ENCODE results near the gene MGRN1.
A peak's percentile ranks its signal among the peaks of the same experiment; 100 is the strongest.

The MGRN1 gene

DNA sequence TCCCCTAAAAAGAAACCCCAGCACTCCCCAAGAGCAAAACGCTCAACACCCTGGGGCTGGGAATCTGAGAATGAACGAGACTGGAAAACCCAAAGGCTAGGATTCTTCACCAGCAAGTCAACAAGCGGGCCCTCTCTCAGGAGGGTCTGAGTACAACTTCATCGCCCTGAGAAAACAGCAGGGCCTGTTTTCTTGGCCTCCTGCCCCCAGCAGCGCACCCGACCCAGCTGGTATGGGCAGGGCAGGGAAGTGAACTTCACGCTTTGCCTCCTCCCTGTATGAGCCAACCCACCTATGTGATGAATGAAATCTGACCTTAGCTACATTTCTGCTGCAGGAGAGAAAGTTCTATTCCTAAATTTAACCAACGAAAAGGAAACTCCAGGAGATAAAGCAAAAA lies 79.9 kb downstream of the MGRN1 start:
- H3K27me3 ChIP-seq (ENCODE audit: insufficient read depth, low read length): no peaks in the 10 kb centered on the region
- peaks cover 66% of the 10 kb centered on the region for H3K36me3 ChIP-seq (ENCODE audit: insufficient read depth, low read depth, low read length)
- no peak overlapping the region for H3K4me3 ChIP-seq (ENCODE audit: low read length)
- H3K9ac ChIP-seq (ENCODE audit: low read depth, low read length): no peak overlapping the region
- no peaks in the 10 kb centered on the region for H3K9me3 ChIP-seq (ENCODE audit: insufficient read depth, low read depth, low read length)
- no peaks in the 10 kb centered on the region for H3K4me1 ChIP-seq (ENCODE audit: insufficient read depth, low read length)
- H3K27ac ChIP-seq (ENCODE audit: low read length): no peak overlapping the region

DNA sequence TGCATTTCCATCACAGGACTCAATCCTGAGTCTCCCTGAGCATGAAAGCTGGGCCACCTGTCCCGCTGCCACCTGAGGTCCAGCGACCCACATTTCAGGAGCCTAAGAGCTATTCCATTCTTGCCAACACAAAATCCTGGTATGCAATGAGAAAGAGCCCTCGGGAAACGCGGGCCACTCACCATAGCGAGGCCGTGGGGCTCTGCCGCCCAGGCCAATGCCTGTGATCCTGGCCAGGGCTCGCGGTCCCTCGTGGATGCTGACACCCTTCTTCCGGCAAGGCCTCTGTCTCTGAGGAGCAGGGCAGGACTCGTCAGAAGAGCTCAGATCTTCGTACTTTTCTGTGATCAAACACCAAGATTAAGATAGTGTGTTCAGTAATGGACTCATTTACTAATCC lies 80.3 kb downstream of the MGRN1 start:
- Histone ChIP-seq H3K36me3 (ENCODE audit: insufficient read depth, low read depth, low read length) (peaks cover 66% of the 10 kb centered on the region), H3K27ac (ENCODE audit: low read length) (no peak overlapping the region), H3K9ac (ENCODE audit: low read depth, low read length) (no peak overlapping the region), H3K9me3 (ENCODE audit: insufficient read depth, low read depth, low read length) (no peaks in the 10 kb centered on the region), H3K4me3 (ENCODE audit: low read length) (no peak overlapping the region), H3K4me1 (ENCODE audit: insufficient read depth, low read length) (no peaks in the 10 kb centered on the region), H3K27me3 (ENCODE audit: insufficient read depth, low read length) (no peaks in the 10 kb centered on the region)

DNA sequence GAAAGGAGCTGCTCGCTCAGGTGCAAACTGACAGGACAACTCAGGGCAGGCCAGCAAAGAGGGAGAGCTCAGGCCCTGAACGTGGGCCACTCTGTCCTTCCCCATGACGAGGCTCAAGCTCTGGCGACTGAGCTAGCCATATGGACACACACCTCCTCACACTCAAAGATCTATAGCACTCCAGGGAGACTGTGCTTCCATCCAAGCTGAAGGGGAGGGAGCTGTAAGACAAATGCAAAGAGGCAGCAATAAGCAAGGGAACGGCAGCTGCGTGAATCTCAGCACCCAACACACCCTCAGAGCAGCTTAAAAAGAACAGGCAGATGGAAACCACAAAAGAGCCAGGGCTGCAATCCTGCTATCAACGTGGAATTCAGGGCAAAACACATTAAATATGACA lies 82.2 kb downstream of the MGRN1 start:
- Histone ChIP-seq H3K4me3 (ENCODE audit: low read length) (no peak overlapping the region), H3K4me1 (ENCODE audit: insufficient read depth, low read length) (no peaks in the 10 kb centered on the region), H3K36me3 (ENCODE audit: insufficient read depth, low read depth, low read length) (peaks cover 61% of the 10 kb centered on the region), H3K9ac (ENCODE audit: low read depth, low read length) (no peak overlapping the region), H3K9me3 (ENCODE audit: insufficient read depth, low read depth, low read length) (no peaks in the 10 kb centered on the region), H3K27me3 (ENCODE audit: insufficient read depth, low read length) (no peaks in the 10 kb centered on the region), H3K27ac (ENCODE audit: low read length) (no peak overlapping the region)

DNA sequence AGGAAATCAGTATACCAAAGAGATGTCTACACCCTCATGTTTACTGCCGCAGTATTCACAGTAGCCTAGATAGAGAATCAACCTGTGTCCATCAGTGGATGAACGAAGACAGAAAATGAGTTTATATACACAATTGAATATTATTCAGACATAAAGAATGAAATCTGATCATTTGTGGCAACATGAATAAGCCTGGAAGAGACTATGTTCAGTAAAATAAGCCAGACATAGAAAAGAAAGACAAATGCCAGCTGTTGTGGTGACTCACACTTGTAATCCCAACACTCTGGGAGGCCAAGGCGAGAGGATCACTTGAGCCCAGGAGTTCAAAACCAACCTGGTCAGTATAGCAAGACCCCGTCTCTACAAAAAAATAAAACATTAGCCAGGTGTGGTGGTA lies 84.9 kb downstream of the MGRN1 start:
- H3K9me3 ChIP-seq (ENCODE audit: insufficient read depth, low read depth, low read length): no peaks in the 10 kb centered on the region
- H3K27me3 ChIP-seq (ENCODE audit: insufficient read depth, low read length): no peaks in the 10 kb centered on the region
- H3K4me3 ChIP-seq (ENCODE audit: low read length): no peak overlapping the region
- H3K4me1 ChIP-seq (ENCODE audit: insufficient read depth, low read length): peaks cover 11% of the 10 kb centered on the region; the same call in 1 of the 2 replicates
- H3K36me3 ChIP-seq (ENCODE audit: insufficient read depth, low read depth, low read length): peaks cover 68% of the 10 kb centered on the region
- H3K9ac ChIP-seq (ENCODE audit: low read depth, low read length): no peak overlapping the region
- H3K27ac ChIP-seq (ENCODE audit: low read length): no peak overlapping the region

DNA sequence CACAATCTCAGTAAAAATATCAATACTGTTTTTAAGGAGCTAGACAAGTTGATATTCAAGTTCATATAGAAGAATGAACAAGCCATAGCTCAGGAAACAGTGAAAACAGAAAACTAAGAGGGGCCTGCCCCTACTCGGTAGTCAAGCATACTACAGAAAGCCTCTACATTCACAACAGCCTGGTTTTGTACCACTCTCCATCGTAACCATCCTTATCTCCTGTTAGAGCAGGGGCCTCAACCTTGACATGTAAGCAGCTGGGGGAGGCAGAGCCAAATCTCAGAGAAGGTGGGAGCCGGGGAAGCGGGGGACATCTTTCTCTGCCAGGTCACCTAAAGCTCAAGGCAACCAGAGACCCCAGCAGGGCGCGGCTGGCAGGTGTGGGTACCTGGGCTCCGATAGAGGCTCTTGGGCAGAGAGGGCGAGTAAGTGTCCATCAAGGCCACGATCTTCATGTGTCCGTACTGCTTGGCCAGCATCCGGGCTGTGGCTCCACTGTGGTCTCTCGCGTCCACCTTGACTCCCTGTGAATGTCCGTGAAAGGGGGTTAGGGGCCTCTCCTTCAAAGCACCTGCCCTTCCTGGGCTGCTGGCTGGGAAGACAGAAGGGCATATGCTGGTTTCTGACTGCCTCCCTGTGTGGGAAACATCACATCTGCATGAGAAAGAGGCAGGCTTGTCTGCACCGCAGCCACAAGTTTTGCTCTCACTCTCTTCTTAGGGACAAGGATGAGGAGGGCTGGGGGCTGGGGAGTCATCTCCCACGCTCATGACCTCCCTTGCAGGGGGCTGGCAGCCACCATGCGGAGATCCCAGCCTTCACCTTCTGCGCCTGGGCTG lies 89.3 kb downstream of the MGRN1 start:
- H3K27ac ChIP-seq (ENCODE audit: low read length): no peak overlapping the region
- 0 out of 2 replicates have a peak overlapping the region, but pooled peaks have one; percentile 24 for H3K9ac ChIP-seq (ENCODE audit: low read depth, low read length)
- H3K4me3 ChIP-seq (ENCODE audit: low read length): peak overlapping the region; percentile 34; the same call in 1 of the 2 replicates

DNA sequence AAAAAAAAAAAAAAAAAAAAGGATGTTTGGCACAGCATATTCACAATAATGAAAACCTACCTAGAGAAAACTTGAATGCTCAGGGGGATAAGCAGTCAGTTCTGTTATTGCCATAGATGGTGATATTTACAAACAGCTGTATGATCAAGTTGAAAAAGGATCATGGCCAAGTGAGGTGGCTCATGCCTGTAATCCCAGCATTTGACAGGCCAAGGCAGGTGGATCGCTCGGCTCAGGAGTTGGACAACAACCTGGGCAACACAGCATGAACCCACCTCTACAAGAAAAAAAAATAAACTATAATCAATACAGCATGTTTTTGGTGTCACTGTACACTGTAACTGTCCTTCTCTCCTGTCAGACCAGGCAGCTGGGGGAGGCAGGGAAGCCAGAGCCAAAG lies 90.4 kb downstream of the MGRN1 start:
- Histone ChIP-seq H3K36me3 (ENCODE audit: insufficient read depth, low read depth, low read length) (peaks cover 45% of the 10 kb centered on the region), H3K9me3 (ENCODE audit: insufficient read depth, low read depth, low read length) (no peaks in the 10 kb centered on the region), H3K27ac (ENCODE audit: low read length) (no peak overlapping the region), H3K4me1 (ENCODE audit: insufficient read depth, low read length) (peaks cover 21% of the 10 kb centered on the region; the same call in 1 of the 2 replicates), H3K27me3 (ENCODE audit: insufficient read depth, low read length) (no peaks in the 10 kb centered on the region), H3K9ac (ENCODE audit: low read depth, low read length) (no peak overlapping the region), H3K4me3 (ENCODE audit: low read length) (no peak overlapping the region)

More for the DNA sequence above, 89.3 kb downstream of the MGRN1 start:
- Histone ChIP-seq H3K9me3 (ENCODE audit: insufficient read depth, low read depth, low read length) (no peaks in the 10 kb centered on the region), H3K27me3 (ENCODE audit: insufficient read depth, low read length) (no peaks in the 10 kb centered on the region), H3K4me1 (ENCODE audit: insufficient read depth, low read length) (peaks cover 17% of the 10 kb centered on the region; the same call in 1 of the 2 replicates), H3K36me3 (ENCODE audit: insufficient read depth, low read depth, low read length) (peaks cover 53% of the 10 kb centered on the region)

DNA sequence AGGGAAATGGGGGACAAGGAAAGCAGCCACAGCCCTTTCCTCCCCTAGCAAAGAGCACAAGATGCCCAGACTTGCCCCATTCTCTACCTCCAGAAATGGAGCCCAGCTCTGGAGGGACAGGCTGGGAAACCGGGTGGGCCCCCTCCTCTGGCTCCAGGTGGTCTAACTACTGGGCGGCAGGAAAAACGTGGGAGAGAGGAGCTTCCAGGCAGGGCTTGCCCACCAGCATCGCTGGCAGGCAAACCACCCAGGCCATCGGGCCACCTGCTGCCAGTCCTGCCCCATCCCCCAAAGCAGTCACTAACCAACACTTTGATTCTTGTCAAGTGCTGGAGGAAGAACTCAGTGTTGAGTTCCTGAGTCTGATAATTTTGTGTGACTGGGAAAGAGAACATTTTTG lies 93.8 kb downstream of the MGRN1 start:
- Histone ChIP-seq H3K36me3 (ENCODE audit: insufficient read depth, low read depth, low read length) (peaks cover 27% of the 10 kb centered on the region), H3K9me3 (ENCODE audit: insufficient read depth, low read depth, low read length) (no peaks in the 10 kb centered on the region), H3K27ac (ENCODE audit: low read length) (no peak overlapping the region), H3K27me3 (ENCODE audit: insufficient read depth, low read length) (no peaks in the 10 kb centered on the region), H3K4me1 (ENCODE audit: insufficient read depth, low read length) (peaks cover 21% of the 10 kb centered on the region; the same call in 1 of the 2 replicates), H3K9ac (ENCODE audit: low read depth, low read length) (no peak overlapping the region), H3K4me3 (ENCODE audit: low read length) (no peak overlapping the region)

DNA sequence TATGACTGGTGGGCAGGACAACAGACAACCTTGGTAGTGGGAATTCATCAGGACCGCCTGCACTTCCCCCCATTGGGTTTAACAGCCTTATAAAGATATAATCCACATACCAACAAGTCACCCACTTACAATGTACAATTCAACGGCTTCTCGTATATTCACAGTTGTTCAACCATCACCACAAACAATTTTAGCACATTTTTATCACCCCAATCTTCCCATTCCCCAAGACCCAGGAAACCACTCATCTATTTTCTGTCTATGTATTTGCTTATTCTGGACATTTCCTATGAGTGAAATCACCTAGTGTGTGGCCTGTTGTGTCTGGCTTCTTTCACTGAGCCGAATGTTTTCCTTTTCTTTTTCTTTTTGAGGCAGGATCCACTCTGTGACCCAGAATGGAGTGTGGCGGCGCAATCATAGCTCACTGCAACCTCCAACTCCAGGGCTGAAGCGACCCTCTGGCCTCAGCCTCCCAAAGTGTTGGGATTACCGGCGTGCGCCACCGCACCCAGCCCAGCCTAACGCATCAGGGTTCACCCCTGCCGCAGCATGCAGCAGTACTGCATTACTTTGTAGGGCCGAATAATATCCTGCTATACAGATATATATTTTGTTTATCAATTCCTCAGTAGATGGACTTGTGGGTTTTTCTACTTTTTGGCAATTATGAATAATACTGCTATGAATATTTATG lies 98.6 kb downstream of the MGRN1 start:
- Histone ChIP-seq H3K4me1 (ENCODE audit: insufficient read depth, low read length) (peaks cover 10% of the 10 kb centered on the region; the same call in 1 of the 2 replicates), H3K27ac (ENCODE audit: low read length) (no peak overlapping the region), H3K27me3 (ENCODE audit: insufficient read depth, low read length) (no peaks in the 10 kb centered on the region), H3K9me3 (ENCODE audit: insufficient read depth, low read depth, low read length) (no peaks in the 10 kb centered on the region), H3K36me3 (ENCODE audit: insufficient read depth, low read depth, low read length) (peaks cover 41% of the 10 kb centered on the region), H3K9ac (ENCODE audit: low read depth, low read length) (no peak overlapping the region), H3K4me3 (ENCODE audit: low read length) (no peak overlapping the region)

DNA sequence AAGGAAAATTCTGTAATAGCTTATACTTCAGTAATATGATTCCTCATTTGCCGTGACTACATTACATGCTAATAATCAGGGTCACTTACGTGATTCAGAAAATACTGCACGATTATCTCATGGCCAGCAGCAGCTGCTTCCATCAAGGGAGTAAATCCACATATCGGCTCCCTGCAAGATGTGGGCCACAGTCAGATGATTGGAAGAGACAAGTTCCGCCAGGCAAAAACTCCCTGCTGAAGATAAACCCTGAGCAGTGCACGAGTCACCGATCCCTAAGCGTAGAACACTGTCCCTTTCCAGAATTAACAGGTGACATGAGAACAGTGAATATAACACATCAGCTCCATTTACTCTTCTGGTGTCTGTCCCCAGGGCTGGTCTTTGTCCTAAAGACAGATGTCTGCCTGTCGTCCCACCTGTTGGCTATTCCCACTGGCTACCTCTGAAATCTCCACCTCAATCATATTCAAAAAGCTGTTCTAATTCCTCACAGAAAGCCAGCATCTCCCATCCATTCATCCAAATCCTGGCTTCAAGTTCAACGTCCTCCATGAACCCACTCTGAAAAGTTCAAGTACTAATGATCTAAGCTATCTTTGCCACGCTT lies 100.1 kb downstream of the MGRN1 start:
- Histone ChIP-seq H3K27ac (ENCODE audit: low read length) (no peak overlapping the region), H3K9me3 (ENCODE audit: insufficient read depth, low read depth, low read length) (no peaks in the 10 kb centered on the region), H3K27me3 (ENCODE audit: insufficient read depth, low read length) (no peaks in the 10 kb centered on the region), H3K36me3 (ENCODE audit: insufficient read depth, low read depth, low read length) (peaks cover 55% of the 10 kb centered on the region), H3K4me3 (ENCODE audit: low read length) (no peak overlapping the region), H3K9ac (ENCODE audit: low read depth, low read length) (no peak overlapping the region), H3K4me1 (ENCODE audit: insufficient read depth, low read length) (no peaks in the 10 kb centered on the region)

DNA sequence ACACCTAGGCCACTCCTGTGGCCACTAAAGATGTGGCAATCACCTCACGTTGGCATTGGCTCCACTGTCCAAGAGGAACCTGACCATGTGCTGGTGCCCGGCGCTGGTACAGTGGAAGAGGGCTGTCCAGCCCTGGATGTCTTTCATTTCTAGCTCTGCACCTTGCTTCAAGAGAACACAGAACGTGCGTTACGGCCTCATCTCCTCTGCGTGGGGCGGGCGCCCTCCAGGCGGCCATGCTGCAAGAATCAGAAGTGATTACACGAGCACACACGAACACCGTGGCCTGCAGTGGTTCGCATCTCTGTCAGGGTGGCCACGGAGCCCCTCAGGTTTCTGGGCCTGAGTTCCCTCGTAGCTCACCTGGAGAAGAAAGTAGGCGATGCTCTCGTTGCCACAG lies 102.0 kb downstream of the MGRN1 start:
- H3K9ac ChIP-seq (ENCODE audit: low read depth, low read length): no peak overlapping the region
- H3K27ac ChIP-seq (ENCODE audit: low read length): no peak overlapping the region
- H3K9me3 ChIP-seq (ENCODE audit: insufficient read depth, low read depth, low read length): no peaks in the 10 kb centered on the region
- no peak overlapping the region for H3K4me3 ChIP-seq (ENCODE audit: low read length)
- H3K4me1 ChIP-seq (ENCODE audit: insufficient read depth, low read length): no peaks in the 10 kb centered on the region
- H3K36me3 ChIP-seq (ENCODE audit: insufficient read depth, low read depth, low read length): peaks cover 67% of the 10 kb centered on the region
- H3K27me3 ChIP-seq (ENCODE audit: insufficient read depth, low read length): no peaks in the 10 kb centered on the region

DNA sequence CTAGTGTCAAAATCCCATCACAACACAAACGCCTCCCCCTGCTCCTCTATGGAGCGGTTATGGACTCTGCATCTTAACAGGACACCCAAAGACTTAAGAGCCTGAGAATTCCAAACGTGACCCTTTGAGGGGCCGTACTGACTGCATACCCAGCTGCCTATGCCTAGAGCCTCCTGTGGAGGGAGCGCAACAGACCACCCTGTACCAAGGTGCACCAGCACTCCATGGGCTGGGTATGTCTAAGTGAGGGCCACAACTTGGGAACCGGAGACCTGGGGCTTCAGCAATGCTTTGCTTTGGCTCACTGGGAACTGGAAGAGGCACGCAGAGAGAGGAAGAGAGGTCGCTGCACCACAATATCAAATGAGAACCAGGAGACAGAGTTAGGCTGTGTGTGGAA lies 104.0 kb downstream of the MGRN1 start:
- H3K9ac ChIP-seq (ENCODE audit: low read depth, low read length): no peak overlapping the region
- no peaks in the 10 kb centered on the region for H3K9me3 ChIP-seq (ENCODE audit: insufficient read depth, low read depth, low read length)
- H3K27me3 ChIP-seq (ENCODE audit: insufficient read depth, low read length): no peaks in the 10 kb centered on the region
- no peak overlapping the region for H3K4me3 ChIP-seq (ENCODE audit: low read length)
- peaks cover 57% of the 10 kb centered on the region for H3K36me3 ChIP-seq (ENCODE audit: insufficient read depth, low read depth, low read length)
- no peaks in the 10 kb centered on the region for H3K4me1 ChIP-seq (ENCODE audit: insufficient read depth, low read length)
- H3K27ac ChIP-seq (ENCODE audit: low read length): no peak overlapping the region
